Esophagus squamous epithelium (tissue), 4 donors: Measurements from ENCODE around the gene CAP1.

Source experiments
- POLR2A ChIP-seq, 4 donors: fragments of 450-650 bp; IDR thresholded peaks; one replicate each; pipeline ENCODE4 v1.6.1; 2017; ENCODE audit warnings: antibody characterized with exemption in 4 of 4, mild to moderate bottlenecking in 4 of 4, moderate library complexity in 3 of 4
- TF ChIP-seq, protein P1 (sequence below), 6 experiments: fragments of 450-650 bp in 4 of 6; fragments of 200-600 bp in 2 of 6; sonication (generic) in 2 of 6; IDR thresholded peaks; one replicate each; pipeline ENCODE4 v1.5.1; 2016 to 2019; ENCODE audit warnings: antibody characterized with exemption in 6 of 6, mild to moderate bottlenecking in 4 of 6, moderate library complexity in 4 of 6

DNA sequence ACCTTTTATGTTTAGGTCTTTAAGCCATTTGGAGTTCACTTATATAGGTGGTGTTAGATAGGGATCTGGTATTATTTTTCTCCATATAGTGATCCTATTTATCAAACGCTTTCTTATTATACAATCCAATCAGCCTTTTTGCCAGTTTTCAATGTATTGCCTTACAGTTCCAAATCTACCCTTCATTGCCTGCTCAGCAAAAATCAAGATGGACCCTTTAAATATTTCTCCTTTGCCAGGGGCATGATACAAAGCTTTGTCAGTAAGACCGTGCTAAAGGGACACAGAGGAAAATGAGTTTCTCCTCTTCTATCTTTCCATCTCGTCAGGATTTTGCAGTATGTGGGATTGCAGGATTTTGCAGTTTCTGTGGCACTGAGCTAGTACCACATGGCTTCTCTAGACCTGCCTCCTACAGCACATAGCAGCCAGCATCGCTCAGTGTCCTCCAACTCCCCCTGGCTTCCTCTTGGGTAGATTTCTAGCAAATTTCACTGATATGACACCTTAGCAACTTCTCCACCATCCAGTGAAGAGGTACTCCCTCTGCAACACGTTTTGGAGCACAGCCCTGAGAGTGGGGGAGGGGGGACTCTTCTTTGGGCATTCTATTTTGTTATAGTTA lies 22.5 kb upstream of the CAP1 start:
- TF ChIP-seq POLR2A (IDR thresholded peaks at IDR 0.05), result no peak
- TF ChIP-seq, protein P1, sequence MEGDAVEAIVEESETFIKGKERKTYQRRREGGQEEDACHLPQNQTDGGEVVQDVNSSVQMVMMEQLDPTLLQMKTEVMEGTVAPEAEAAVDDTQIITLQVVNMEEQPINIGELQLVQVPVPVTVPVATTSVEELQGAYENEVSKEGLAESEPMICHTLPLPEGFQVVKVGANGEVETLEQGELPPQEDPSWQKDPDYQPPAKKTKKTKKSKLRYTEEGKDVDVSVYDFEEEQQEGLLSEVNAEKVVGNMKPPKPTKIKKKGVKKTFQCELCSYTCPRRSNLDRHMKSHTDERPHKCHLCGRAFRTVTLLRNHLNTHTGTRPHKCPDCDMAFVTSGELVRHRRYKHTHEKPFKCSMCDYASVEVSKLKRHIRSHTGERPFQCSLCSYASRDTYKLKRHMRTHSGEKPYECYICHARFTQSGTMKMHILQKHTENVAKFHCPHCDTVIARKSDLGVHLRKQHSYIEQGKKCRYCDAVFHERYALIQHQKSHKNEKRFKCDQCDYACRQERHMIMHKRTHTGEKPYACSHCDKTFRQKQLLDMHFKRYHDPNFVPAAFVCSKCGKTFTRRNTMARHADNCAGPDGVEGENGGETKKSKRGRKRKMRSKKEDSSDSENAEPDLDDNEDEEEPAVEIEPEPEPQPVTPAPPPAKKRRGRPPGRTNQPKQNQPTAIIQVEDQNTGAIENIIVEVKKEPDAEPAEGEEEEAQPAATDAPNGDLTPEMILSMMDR (IDR thresholded peaks at IDR 0.05), result no peak
